GM12801 (cell line): ENCODE data around the gene TMEM9B.

Source experiments
- CTCF ChIP-seq: IDR thresholded peaks from one replicate; pipeline ENCODE4 v1.5.1; 2011; ENCODE audit warnings: control low read depth; ENCODE audit not compliant: insufficient read length; ENCODE audit errors: extremely low read depth

Gene TMEM9B

DNA sequence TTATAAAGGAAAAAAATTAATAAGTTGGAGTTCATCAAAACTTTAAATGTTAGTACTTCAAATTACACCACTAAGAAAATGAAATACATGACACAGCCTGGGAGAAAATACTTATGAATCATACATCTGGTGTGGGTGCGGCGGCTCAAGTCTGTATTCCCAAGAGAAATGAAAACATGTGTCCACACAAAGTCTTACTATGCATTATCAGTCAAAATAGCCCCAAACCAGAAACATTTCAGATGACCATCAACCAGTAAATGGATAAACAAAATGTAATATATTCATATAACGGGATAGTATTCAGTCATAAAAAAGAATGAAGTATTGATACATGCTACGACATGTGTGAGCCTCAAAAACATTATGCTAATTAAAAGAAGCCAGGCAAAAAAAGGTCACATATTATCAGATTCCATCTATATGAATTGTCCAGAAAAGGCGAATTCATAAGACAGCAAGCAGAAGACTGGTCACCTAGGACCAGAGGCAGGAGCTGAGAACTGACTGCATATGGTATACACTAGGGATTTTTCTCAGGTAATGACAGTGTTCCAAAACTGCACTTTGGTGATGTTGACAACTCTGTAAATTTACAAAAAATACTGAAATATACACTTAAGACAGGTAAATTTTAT is 58.6 kb downstream of the TMEM9B start:
- no peak for TF ChIP-seq CTCF

GRCh38 chr11:8899119-8899753 is 65.0 kb downstream of the TMEM9B start:
- TF ChIP-seq CTCF, result no peak
